ENCODE measurements around the gene MICAL2. TPM values are rescaled to one million over a fixed set of nuclear protein-coding genes. Genes with fewer than 3 reads are reported as not detected.

MICAL2 gene
- total RNA-seq, 4 donors from 2014 or later = 27.4 to 63.6 (median 51.9) TPM

DNA sequence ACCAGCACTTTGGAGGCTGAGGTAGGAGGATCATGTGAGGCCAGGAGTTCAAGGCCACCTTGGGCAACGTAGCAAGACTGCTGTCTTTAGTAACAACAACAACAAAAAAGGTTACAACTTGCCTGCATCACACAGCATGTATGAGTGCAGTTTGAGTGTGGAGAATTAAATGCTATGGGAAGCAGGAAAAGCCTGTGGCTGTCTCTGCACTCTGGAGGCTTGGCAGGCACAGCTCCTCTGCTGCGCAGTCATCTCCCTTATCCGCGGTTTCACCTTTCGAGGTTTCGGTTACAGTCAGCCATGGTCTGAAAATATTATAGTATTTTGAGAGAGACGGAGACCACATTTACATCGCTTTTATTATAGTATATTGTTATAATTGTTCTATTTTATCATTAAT is 2.9 kb downstream of the MICAL2 start:
- no peaks in the 10 kb centered on the region for H3K36me3 ChIP-seq
- H3K9me3 ChIP-seq = no peaks in the 10 kb centered on the region
- no peaks in the 10 kb centered on the region for H3K27me3 ChIP-seq
- peaks cover 11 to 21% of the 10 kb centered on the region in 2 donors for H3K4me1 ChIP-seq
- TF ChIP-seq, protein P1, sequence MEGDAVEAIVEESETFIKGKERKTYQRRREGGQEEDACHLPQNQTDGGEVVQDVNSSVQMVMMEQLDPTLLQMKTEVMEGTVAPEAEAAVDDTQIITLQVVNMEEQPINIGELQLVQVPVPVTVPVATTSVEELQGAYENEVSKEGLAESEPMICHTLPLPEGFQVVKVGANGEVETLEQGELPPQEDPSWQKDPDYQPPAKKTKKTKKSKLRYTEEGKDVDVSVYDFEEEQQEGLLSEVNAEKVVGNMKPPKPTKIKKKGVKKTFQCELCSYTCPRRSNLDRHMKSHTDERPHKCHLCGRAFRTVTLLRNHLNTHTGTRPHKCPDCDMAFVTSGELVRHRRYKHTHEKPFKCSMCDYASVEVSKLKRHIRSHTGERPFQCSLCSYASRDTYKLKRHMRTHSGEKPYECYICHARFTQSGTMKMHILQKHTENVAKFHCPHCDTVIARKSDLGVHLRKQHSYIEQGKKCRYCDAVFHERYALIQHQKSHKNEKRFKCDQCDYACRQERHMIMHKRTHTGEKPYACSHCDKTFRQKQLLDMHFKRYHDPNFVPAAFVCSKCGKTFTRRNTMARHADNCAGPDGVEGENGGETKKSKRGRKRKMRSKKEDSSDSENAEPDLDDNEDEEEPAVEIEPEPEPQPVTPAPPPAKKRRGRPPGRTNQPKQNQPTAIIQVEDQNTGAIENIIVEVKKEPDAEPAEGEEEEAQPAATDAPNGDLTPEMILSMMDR (IDR thresholded peaks at IDR 0.05) = no peak
- TF ChIP-seq POLR2A (IDR thresholded peaks at IDR 0.05) = no peak
- DNase-seq = no peak
- no peak overlapping the region for H3K27ac ChIP-seq
- intact Hi-C loops (cut with DNase I) = loop anchor here (10.0 kb wide), 1 partner anchor 122 kb away; no protein-coding TSS in a partner anchor
- WGBS, 2 donors = 86 to 87% methylated on average over 8 of the region's 8 CpGs
- no peak overlapping the region for H3K4me3 ChIP-seq (replicated peaks in 1 of 3)

DNA sequence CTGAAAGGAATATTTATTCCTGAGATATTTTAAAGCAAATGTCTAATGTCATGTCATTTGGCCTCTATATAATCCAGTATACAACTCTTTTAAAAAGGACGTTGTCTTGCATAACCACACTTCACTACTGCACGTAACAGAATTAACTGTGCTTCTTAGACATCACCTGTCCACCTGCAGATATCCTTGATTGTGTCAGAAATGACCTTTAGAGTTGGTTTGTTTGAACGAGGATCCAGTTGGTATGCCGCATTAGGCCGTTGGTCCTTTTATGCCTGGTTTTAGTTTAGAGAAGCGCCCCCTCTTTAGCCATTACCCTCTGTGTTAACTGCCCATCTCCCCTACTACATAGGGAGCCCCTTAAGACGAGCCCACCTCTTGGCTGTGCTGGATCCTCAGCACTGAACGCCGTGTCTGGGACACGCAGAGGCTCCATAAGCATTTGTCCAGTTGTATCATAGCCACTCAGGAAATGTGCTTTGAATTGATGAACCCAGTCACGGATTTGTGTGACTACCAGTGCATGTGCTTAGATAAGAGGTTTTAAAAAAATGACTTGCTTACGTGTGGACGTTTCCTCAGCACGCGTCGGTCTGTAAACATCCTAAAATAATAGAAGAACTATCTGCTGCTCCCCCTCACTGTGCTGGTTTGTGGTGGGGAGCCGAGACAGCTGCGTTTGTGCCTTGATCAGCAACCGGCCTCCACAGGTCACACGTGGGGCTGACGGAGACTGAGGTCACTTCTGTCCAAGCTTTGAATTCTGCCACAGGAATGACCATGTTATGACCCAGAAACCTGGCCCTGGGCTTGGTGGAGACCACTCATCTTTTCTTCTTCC is 4.0 kb downstream of the MICAL2 start:
- H3K4me3 ChIP-seq (replicated peaks in 1 of 3) = no peak overlapping the region
- H3K9me3 ChIP-seq = no peaks in the 10 kb centered on the region
- no peak for TF ChIP-seq POLR2A (IDR thresholded peaks at IDR 0.05)
- TF ChIP-seq, protein P1 (IDR thresholded peaks at IDR 0.05) = no peak
- no peaks in the 10 kb centered on the region for H3K36me3 ChIP-seq
- intact Hi-C loops (cut with DNase I) = loop anchor here (10.0 kb wide), 1 partner anchor 120 kb away; no protein-coding TSS in a partner anchor
- DNase-seq = no peak
- 79 to 85% methylated on average over 21 of the region's 21 CpGs for WGBS, 2 donors
- no peaks in the 10 kb centered on the region for H3K27me3 ChIP-seq
- H3K27ac ChIP-seq = peak overlapping the region in 1 of 3 donors; percentile 18
- peaks cover 11 to 20% of the 10 kb centered on the region in 2 donors for H3K4me1 ChIP-seq

DNA sequence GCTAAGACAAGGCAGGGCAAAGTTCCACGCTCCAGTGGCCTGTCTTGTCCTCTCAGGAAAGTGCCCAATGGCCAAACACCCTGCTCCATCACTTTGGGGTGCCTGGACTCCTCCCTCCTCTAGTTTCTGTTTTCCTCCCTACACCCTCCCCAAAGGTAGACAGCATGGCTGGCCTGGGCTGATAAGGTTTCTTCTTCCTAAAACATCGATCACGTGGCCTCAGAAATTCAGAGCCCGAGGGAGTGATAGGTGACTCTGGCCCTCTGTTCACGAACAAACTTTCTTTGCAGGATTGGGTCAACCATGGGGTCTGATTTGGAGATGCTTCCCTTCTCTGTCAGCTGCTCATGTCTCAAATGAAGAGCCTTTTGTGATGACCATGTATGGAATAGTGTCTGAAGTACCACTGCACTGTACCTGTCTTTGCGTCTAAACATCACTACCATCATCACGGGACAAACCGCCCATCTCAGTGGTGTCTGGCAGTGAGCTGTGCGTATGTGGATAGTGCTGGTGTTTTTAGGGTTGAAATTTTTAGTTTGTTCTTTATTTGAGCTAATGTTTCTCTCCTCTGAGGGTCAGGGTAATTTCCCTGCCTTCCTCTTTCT is 6.1 kb downstream of the MICAL2 start:
- no peaks in the 10 kb centered on the region for H3K36me3 ChIP-seq
- no peaks in the 10 kb centered on the region for H3K27me3 ChIP-seq
- H3K4me1 ChIP-seq = peaks cover 6 to 8% of the 10 kb centered on the region in 2 donors
- DNase-seq = no peak
- no peak overlapping the region for H3K4me3 ChIP-seq (replicated peaks in 1 of 3)
- WGBS, 2 donors = 91 to 96% methylated on average over 9 of the region's 9 CpGs
- intact Hi-C loops (cut with DNase I) = loop anchor here (10.0 kb wide), 1 partner anchor 118 kb away; no protein-coding TSS in a partner anchor
- H3K27ac ChIP-seq = no peak overlapping the region
- H3K9me3 ChIP-seq = no peaks in the 10 kb centered on the region
- TF ChIP-seq, protein P1 (IDR thresholded peaks at IDR 0.05) = no peak
- no peak for TF ChIP-seq POLR2A (IDR thresholded peaks at IDR 0.05)

DNA sequence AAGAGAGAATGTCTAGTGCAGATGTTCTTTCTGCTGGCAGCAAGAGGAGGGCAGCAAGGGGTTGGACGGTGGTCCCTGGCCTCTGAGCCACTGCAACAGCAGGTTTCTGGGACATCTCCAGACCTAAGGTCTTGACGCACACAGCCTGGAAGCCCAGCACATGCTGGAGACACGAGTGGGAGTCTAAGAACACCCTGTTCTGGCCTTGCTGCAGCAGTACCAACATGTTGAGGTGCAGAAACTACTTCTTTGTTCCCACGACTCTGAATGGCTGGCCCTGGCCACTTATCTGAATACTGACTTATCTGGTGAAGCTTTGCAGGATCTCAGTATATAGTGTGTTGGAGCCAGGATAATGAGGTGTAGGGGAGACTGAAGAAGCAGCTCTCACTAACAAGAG is 6.8 kb downstream of the MICAL2 start:
- Histone ChIP-seq H3K4me3 (replicated peaks in 1 of 3) (no peak overlapping the region), H3K27ac (no peak overlapping the region), H3K27me3 (no peaks in the 10 kb centered on the region), H3K36me3 (no peaks in the 10 kb centered on the region), H3K9me3 (no peaks in the 10 kb centered on the region), H3K4me1 (peaks cover 2 to 4% of the 10 kb centered on the region in 2 donors)
- DNase-seq = no peak
- intact Hi-C loops (cut with DNase I) = loop anchor here (10.0 kb wide), 1 partner anchor 118 kb away; no protein-coding TSS in a partner anchor
- TF ChIP-seq, protein P1 (IDR thresholded peaks at IDR 0.05) = no peak
- no peak for TF ChIP-seq POLR2A (IDR thresholded peaks at IDR 0.05)
- WGBS, 2 donors = 80% methylated on average over 2 to 4 of the region's 4 CpGs

Data from thyroid gland (tissue), 4 donors.